Measurements from ENCODE around the gene ARHGAP44. TPM values are rescaled to one million over a fixed set of nuclear protein-coding genes. Genes with fewer than 3 reads are reported as not detected.

Gene ARHGAP44
- total RNA-seq, 2 experiments from 2014 or later: not detected

DNA sequence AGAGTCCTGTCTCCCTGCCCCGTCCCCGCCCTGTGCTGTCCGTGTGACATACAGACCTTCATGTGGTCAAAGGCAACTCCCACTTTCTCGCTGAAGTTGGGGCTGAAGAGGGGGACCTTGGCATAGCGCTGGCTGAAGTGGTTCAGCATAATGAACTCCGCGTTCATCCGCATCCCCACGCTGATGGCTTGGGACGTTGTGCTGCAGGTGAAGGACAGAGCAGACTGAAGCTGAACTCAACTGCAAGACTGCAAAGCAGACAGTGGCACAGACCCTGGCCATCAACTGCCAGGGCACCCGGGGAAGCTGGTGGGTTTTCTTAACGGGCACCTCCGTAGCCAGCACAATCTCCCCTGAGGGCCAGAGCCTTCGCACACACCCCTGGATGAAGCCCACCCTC, 204.3 kb downstream of the ARHGAP44 start:
- Histone ChIP-seq H3K9me3 (ENCODE audit: control insufficient read depth in 1 of 2, insufficient read depth in 1 of 2, low read length in 2 of 2) (peaks cover 0 to 12% of the 10 kb centered on the region in 2 experiments), H3K27ac (ENCODE audit: low read depth in 1 of 2, low read length in 2 of 2) (no peak overlapping the region), H3K36me3 (ENCODE audit: insufficient read depth, low read length) (peaks cover 77% of the 10 kb centered on the region), H3K27me3 (ENCODE audit: control insufficient read depth in 1 of 2, insufficient read depth in 2 of 2, low read length in 2 of 2) (no peaks in the 10 kb centered on the region), H3K4me1 (ENCODE audit: insufficient read depth, low read length) (no peaks in the 10 kb centered on the region), H3K4me3 (ENCODE audit: low read length) (no peak overlapping the region)
- intact Hi-C loops (cut with DNase I, micrococcal nuclease): no loop called here
- Mint-ChIP-seq H3K4me3 (no peak overlapping the region), H3K36me3 (ENCODE audit: low read depth) (peaks cover 93% of the 10 kb centered on the region), H3K9me3 (no peaks in the 10 kb centered on the region), H3K4me1 (ENCODE audit: low read depth) (no peaks in the 10 kb centered on the region), H3K27me3 (no peaks in the 10 kb centered on the region), H3K27ac (no peak overlapping the region)
- DNase-seq (no peak), ATAC-seq (ENCODE audit: poor library complexity) (no peak)
- TF ChIP-seq, protein P1, sequence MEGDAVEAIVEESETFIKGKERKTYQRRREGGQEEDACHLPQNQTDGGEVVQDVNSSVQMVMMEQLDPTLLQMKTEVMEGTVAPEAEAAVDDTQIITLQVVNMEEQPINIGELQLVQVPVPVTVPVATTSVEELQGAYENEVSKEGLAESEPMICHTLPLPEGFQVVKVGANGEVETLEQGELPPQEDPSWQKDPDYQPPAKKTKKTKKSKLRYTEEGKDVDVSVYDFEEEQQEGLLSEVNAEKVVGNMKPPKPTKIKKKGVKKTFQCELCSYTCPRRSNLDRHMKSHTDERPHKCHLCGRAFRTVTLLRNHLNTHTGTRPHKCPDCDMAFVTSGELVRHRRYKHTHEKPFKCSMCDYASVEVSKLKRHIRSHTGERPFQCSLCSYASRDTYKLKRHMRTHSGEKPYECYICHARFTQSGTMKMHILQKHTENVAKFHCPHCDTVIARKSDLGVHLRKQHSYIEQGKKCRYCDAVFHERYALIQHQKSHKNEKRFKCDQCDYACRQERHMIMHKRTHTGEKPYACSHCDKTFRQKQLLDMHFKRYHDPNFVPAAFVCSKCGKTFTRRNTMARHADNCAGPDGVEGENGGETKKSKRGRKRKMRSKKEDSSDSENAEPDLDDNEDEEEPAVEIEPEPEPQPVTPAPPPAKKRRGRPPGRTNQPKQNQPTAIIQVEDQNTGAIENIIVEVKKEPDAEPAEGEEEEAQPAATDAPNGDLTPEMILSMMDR (IDR thresholded peaks at IDR 0.05): no peak
- POLR2A ChIA-PET: no interaction called here
- CTCF ChIA-PET: no interaction called here

DNA sequence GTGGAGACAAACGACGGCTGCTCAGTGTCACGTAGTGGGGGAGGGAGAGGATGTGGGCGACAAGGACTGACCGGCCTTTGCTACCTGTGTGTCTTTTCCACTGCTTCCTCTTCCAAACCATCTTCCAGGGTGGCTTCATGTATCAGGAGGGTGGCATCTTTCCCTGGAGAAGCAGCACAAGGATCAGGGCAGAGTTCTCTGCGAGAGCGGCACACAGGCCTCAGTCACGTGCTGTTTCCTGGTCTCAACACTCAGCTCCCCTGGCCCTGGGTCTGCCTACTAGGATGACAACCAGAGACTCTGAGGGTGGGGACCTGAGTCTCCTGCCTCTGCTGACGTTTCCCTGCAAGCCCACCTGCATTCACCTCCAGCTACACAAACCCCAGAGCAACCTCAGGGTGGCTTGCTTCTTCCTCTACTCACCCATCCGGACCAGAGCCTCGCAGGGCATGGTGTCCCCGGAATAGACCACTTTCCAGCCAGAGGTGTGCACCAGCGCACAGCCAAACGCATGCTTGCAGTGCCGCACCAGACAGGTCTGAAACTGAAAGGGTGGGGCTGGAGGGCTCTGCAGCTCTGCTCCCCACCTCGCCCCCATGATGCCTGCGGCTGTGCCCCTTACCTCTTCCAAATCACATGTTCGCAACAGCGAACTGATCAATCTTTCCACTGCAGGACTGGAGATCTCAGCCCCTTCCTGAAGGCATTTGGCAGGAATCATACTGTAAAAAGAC, 205.2 kb downstream of the ARHGAP44 start:
- intact Hi-C loops (cut with DNase I, micrococcal nuclease): no loop called here
- Histone ChIP-seq H3K4me1 (ENCODE audit: insufficient read depth, low read length) (no peaks in the 10 kb centered on the region), H3K27me3 (ENCODE audit: control insufficient read depth in 1 of 2, insufficient read depth in 2 of 2, low read length in 2 of 2) (no peaks in the 10 kb centered on the region), H3K9me3 (ENCODE audit: control insufficient read depth in 1 of 2, insufficient read depth in 1 of 2, low read length in 2 of 2) (peaks cover 0 to 8% of the 10 kb centered on the region in 2 experiments), H3K36me3 (ENCODE audit: insufficient read depth, low read length) (peaks cover 86% of the 10 kb centered on the region), H3K4me3 (ENCODE audit: low read length) (no peak overlapping the region), H3K27ac (ENCODE audit: low read depth in 1 of 2, low read length in 2 of 2) (no peak overlapping the region)
- TF ChIP-seq, protein P1 (IDR thresholded peaks at IDR 0.05): no peak
- no peak for ATAC-seq (ENCODE audit: poor library complexity)
- ChIA-PET CTCF (no interaction called here), POLR2A (no interaction called here)
- Mint-ChIP-seq H3K4me1 (ENCODE audit: low read depth) (no peaks in the 10 kb centered on the region), H3K27ac (no peak overlapping the region), H3K9me3 (no peaks in the 10 kb centered on the region), H3K4me3 (no peak overlapping the region), H3K27me3 (no peaks in the 10 kb centered on the region), H3K36me3 (ENCODE audit: low read depth) (peaks cover 99% of the 10 kb centered on the region)
- no peak for DNase-seq

DNA sequence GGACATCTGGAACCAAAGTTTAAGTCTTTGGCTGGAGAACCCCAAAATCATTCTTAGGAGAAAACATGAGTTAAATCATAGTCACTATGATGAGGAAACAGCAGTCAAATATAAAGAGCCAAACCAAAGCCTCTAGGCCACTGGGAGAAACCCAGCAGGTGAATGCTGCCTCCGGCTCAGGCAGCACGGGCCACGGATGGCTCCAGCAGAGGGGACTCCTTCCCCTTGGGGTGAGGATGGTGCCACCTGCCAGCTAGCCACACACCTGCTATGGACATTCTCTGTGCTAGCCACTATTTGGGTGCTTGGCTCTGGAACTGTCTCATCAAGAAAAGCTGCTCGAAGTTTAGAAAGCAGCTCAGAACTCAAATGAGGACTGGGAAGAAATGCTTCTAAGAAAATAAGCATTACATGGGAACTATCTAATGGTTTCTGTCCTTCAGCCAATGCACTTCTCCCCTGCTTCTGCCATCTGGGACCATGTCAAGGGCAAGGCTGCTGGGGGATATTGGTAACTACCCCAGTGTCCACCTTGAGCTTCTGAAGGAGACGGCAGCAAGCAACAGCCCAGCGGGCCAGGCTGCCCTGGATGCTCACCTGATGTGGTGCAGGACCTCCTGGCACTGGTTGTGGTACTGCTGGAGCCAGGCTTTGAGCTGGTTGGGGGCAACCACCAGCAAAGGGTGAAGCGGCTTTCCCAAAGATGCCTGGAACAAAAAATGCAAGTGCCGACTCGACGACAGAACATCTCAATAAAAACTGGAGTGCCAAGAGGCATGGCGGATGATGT, 206.0 kb downstream of the ARHGAP44 start:
- intact Hi-C loops (cut with DNase I, micrococcal nuclease): no loop called here
- ChIA-PET POLR2A (no interaction called here), CTCF (no interaction called here)
- TF ChIP-seq, protein P1 (IDR thresholded peaks at IDR 0.05): no peak
- H3K27ac ChIP-seq (ENCODE audit: low read depth in 1 of 2, low read length in 2 of 2): no peak overlapping the region
- peaks cover 0 to 3% of the 10 kb centered on the region in 2 experiments for H3K9me3 ChIP-seq (ENCODE audit: control insufficient read depth in 1 of 2, insufficient read depth in 1 of 2, low read length in 2 of 2)
- Mint-ChIP-seq H3K4me3 (no peak overlapping the region), H3K4me1 (ENCODE audit: low read depth) (no peaks in the 10 kb centered on the region), H3K27me3 (no peaks in the 10 kb centered on the region), H3K27ac (no peak overlapping the region), H3K9me3 (no peaks in the 10 kb centered on the region), H3K36me3 (ENCODE audit: low read depth) (peaks cover 97% of the 10 kb centered on the region)
- DNase-seq (no peak), ATAC-seq (ENCODE audit: poor library complexity) (no peak)
- H3K27me3 ChIP-seq (ENCODE audit: control insufficient read depth in 1 of 2, insufficient read depth in 2 of 2, low read length in 2 of 2): no peaks in the 10 kb centered on the region
- H3K4me3 ChIP-seq (ENCODE audit: low read length): no peak overlapping the region
- peaks cover 91% of the 10 kb centered on the region for H3K36me3 ChIP-seq (ENCODE audit: insufficient read depth, low read length)
- no peaks in the 10 kb centered on the region for H3K4me1 ChIP-seq (ENCODE audit: insufficient read depth, low read length)

Data from CD4-positive, alpha-beta T cell (primary cell).